CD4-positive, alpha-beta T cell treated with Interleukin-4 for 4 hours (primary cell): Measurements from ENCODE around the gene EDN3.

Experiments
- DNase-seq: peaks from one replicate; pipeline ENCODE4 v3.0.0-alpha.2; 2020

Gene EDN3

GRCh38 chr20:59365611-59366285, 65.3 kb downstream of the EDN3 start:
- DNase-seq = no peak

- DNase-seq = no peak
These were observed 71.0 kb downstream of the EDN3 start for GRCh38 chr20:59371431-59371830.

- DNase-seq = no peak
These were observed 73.8 kb downstream of the EDN3 start for GRCh38 chr20:59374261-59374660.

- DNase-seq = no peak
These were observed 75.1 kb downstream of the EDN3 start for GRCh38 chr20:59375541-59375940.
